HepG2 (cell line): ENCODE data around the gene AKR1C4.

ENCODE experiments used
- CEBPZ ChIP-seq: IDR thresholded peaks from 2 replicates; pipeline ENCODE4 v1.6.1; 2012; ENCODE audit warnings: low read length, improper control_type of control experiment
- FOXK2 ChIP-seq: fragments of 450-650 bp; IDR thresholded peaks from 2 replicates; pipeline ENCODE4 v1.6.1; 2016
- JUN ChIP-seq: sonication (generic); formaldehyde crosslinking; IDR thresholded peaks from 2 replicates; pipeline ENCODE4 v1.4.0; 2020; ENCODE audit warnings: mild to moderate bottlenecking, missing genetic modification reagents
- MYC ChIP-seq: sonication (generic); formaldehyde crosslinking; IDR thresholded peaks from 2 replicates; pipeline ENCODE4 v1.9.0; 2021; ENCODE audit warnings: missing genetic modification reagents, borderline replicate concordance
- POLR2A ChIP-seq, 2 experiments: IDR thresholded peaks; 2 replicates each; pipeline ENCODE4 v1.6.1; 2011; ENCODE audit warnings: low read depth in 2 of 2, low read length in 2 of 2, mild to moderate bottlenecking in 1 of 2, moderate library complexity in 1 of 2; ENCODE audit not compliant: insufficient read depth in 1 of 2
- PPARG ChIP-seq: conservative IDR thresholded peaks from 2 replicates; pipeline ENCODE4 v1.6.1; 2016; ENCODE audit warnings: missing biosample characterization, missing genetic modification reagents
- TCF7 ChIP-seq: sonication (generic); IDR thresholded peaks from 2 replicates; pipeline ENCODE4 v1.6.1; 2016; ENCODE audit warnings: antibody characterized with exemption, low read depth

GRCh38 chr10:5242585-5242984 is 45.9 kb downstream of the AKR1C4 start:
- TF ChIP-seq FOXK2 (no peak), CEBPZ (no peak), TCF7 (no peak), PPARG (no peak), JUN (no peak), MYC (CRISPR knock-in tag) (no peak), POLR2A (IDR thresholded peaks at IDR 0.05; ENCODE audit: insufficient read depth in 1 of 2, low read depth in 2 of 2, low read length in 2 of 2) (no peak)
